DOHH2 (cell line): ENCODE data around the gene NIM1K.

Experiments
- H3F3A ChIP-seq: fragments of 200-600 bp; sonication (generic), shearing (Covaris generic); 2 replicates; pipeline ENCODE4 v1.6.0; 2016; ENCODE audit warnings: antibody characterized with exemption, mild to moderate bottlenecking; ENCODE audit not compliant: control insufficient read depth, insufficient read depth
- H3K27ac ChIP-seq: fragments of 200-600 bp; sonication (generic); 2 replicates; pipeline ENCODE4 v1.5.1; 2014; ENCODE audit warnings: low read depth, mild to moderate bottlenecking, low read length, moderate library complexity
- H3K27me3 ChIP-seq: fragments of 200-600 bp; sonication (generic); 2 replicates; pipeline ENCODE4 v1.6.1; 2014; ENCODE audit warnings: mild to moderate bottlenecking, low read length, mixed read lengths; ENCODE audit not compliant: control insufficient read depth
- H3K36me3 ChIP-seq: fragments of 200-600 bp; sonication (generic); 2 replicates; pipeline ENCODE4 v1.6.1; 2014; ENCODE audit warnings: mild to moderate bottlenecking, low read length, moderate library complexity, mixed read lengths; ENCODE audit not compliant: control insufficient read depth
- H3K4me1 ChIP-seq: fragments of 200-600 bp; sonication (generic); 2 replicates; pipeline ENCODE4 v1.6.1; 2014; ENCODE audit warnings: mild to moderate bottlenecking, low read length, mixed read lengths; ENCODE audit not compliant: control insufficient read depth
- H3K4me2 ChIP-seq: fragments of 200-600 bp; sonication (generic); 2 replicates; pipeline ENCODE4 v1.6.0; 2014; ENCODE audit warnings: mild to moderate bottlenecking, low read length, moderate library complexity
- H3K4me3 ChIP-seq: fragments of 200-600 bp; sonication (generic); 2 replicates; pipeline ENCODE4 v1.5.1; 2014; ENCODE audit warnings: mild to moderate bottlenecking, low read length, mixed read lengths
- H3K79me2 ChIP-seq: fragments of 200-600 bp; sonication (generic); 2 replicates; pipeline ENCODE4 v1.6.1; 2014; ENCODE audit warnings: mild to moderate bottlenecking, low read length, mixed read lengths; ENCODE audit not compliant: control insufficient read depth
- H3K9me2 ChIP-seq: fragments of 200-600 bp; sonication (generic); replicated peaks from 2 replicates; pipeline ENCODE4 v1.6.1; 2014; ENCODE audit warnings: mild to moderate bottlenecking, low read length, mixed read lengths; ENCODE audit not compliant: control insufficient read depth
- H3K9me3 ChIP-seq: fragments of 200-600 bp; sonication (generic); 2 replicates; pipeline ENCODE4 v1.6.1; 2014; ENCODE audit warnings: antibody characterized with exemption, low read length, mixed read lengths; ENCODE audit not compliant: control insufficient read depth, insufficient read depth
- H4K20me1 ChIP-seq: fragments of 200-600 bp; sonication (generic); 2 replicates; pipeline ENCODE4 v1.6.0; 2014; ENCODE audit warnings: low read depth, mild to moderate bottlenecking, antibody characterized with exemption, low read length, moderate library complexity; ENCODE audit not compliant: control insufficient read depth, insufficient read depth
- CTCF ChIP-seq: fragments of 200-600 bp; sonication (generic); IDR thresholded peaks from one replicate; pipeline ENCODE4 v1.5.1; 2014; ENCODE audit warnings: antibody characterized with exemption, mild to moderate bottlenecking, low read depth, low read length; ENCODE audit not compliant: poor library complexity, severe bottlenecking
- EZH2phosphoT487 ChIP-seq: fragments of 200-600 bp; sonication (generic); IDR thresholded peaks from 2 replicates; pipeline ENCODE4 v1.6.1; 2017; ENCODE audit warnings: borderline replicate concordance, mild to moderate bottlenecking, antibody characterized with exemption, low read length, moderate library complexity, mixed read lengths

Gene NIM1K

GRCh38 chr5:43152946-43153345 is 39.1 kb upstream of the NIM1K start:
- no peaks in the 10 kb centered on the region for H3F3A ChIP-seq
- H3K36me3 ChIP-seq, result peaks cover 74% of the 10 kb centered on the region
- no peaks in the 10 kb centered on the region for H3K4me1 ChIP-seq
- no peaks in the 10 kb centered on the region for H3K9me3 ChIP-seq
- H3K4me2 ChIP-seq, result no peak overlapping the region
- H3K27me3 ChIP-seq, result no peaks in the 10 kb centered on the region
- TF ChIP-seq EZH2phosphoT487 (no peak), CTCF (no peak)
- peaks cover 94% of the 10 kb centered on the region for H3K79me2 ChIP-seq
- no peaks in the 10 kb centered on the region for H3K9me2 ChIP-seq
- H3K4me3 ChIP-seq, result no peak overlapping the region
- H3K27ac ChIP-seq, result no peak overlapping the region
- H4K20me1 ChIP-seq, result no peaks in the 10 kb centered on the region

GRCh38 chr5:43154469-43154868 is 37.6 kb upstream of the NIM1K start:
- H3K9me3 ChIP-seq, result no peaks in the 10 kb centered on the region
- H3K4me1 ChIP-seq, result no peaks in the 10 kb centered on the region
- H3K27ac ChIP-seq, result no peak overlapping the region
- H3K27me3 ChIP-seq, result no peaks in the 10 kb centered on the region
- H3K79me2 ChIP-seq, result peaks cover 85% of the 10 kb centered on the region
- no peaks in the 10 kb centered on the region for H4K20me1 ChIP-seq
- TF ChIP-seq CTCF, result no peak
- no peak for TF ChIP-seq EZH2phosphoT487
- H3K36me3 ChIP-seq, result peaks cover 71% of the 10 kb centered on the region
- H3K9me2 ChIP-seq, result no peaks in the 10 kb centered on the region
- H3F3A ChIP-seq, result no peaks in the 10 kb centered on the region
- no peak overlapping the region for H3K4me2 ChIP-seq
- H3K4me3 ChIP-seq, result no peak overlapping the region

GRCh38 chr5:43155394-43156096 is 36.5 kb upstream of the NIM1K start:
- Histone ChIP-seq H3K9me2 (no peaks in the 10 kb centered on the region), H3K27me3 (no peaks in the 10 kb centered on the region), H3K4me2 (no peak overlapping the region), H4K20me1 (no peaks in the 10 kb centered on the region), H3K27ac (no peak overlapping the region), H3K36me3 (peaks cover 64% of the 10 kb centered on the region), H3K79me2 (peaks cover 77% of the 10 kb centered on the region), H3K4me1 (no peaks in the 10 kb centered on the region), H3F3A (no peaks in the 10 kb centered on the region), H3K9me3 (no peaks in the 10 kb centered on the region), H3K4me3 (no peak overlapping the region)
- TF ChIP-seq CTCF (no peak), EZH2phosphoT487 (no peak)
